Aorta (tissue), 5 donors: ENCODE data around the gene RBMS1. TPM values are rescaled to one million over a fixed set of nuclear protein-coding genes. Genes with fewer than 3 reads are reported as not detected.

Experiments used
- ATAC-seq: fragments of 200-7000 bp; cut with Tn5 transposase; one replicate; pipeline ENCODE4 v1.9.1; 2022; ENCODE audit warnings: moderate library complexity; ENCODE audit not compliant: low FRiP score
- DNase-seq, 2 donors: peaks; one replicate each; pipeline ENCODE4 v3.0.0-alpha.2; 2020
- H3K27ac ChIP-seq, 2 donors: one replicate each; pipeline ENCODE4 v1.5.1; 2013; ENCODE audit warnings: low read length in 2 of 2, mild to moderate bottlenecking in 2 of 2, moderate library complexity in 2 of 2, control low read depth in 1 of 2, inconsistent platforms in 1 of 2, low read depth in 1 of 2
- H3K27me3 ChIP-seq, 2 donors: one replicate each; pipeline ENCODE4 v1.6.1; 2013; ENCODE audit warnings: control low read depth in 1 of 2, low read length in 1 of 2, mild to moderate bottlenecking in 1 of 2, moderate library complexity in 1 of 2; ENCODE audit not compliant: insufficient read depth in 2 of 2, control insufficient read depth in 1 of 2
- H3K36me3 ChIP-seq, 2 donors: one replicate each; pipeline ENCODE4 v1.6.1; 2013; ENCODE audit warnings: control low read depth in 1 of 2, low read length in 1 of 2, mild to moderate bottlenecking in 1 of 2; ENCODE audit not compliant: insufficient read depth in 2 of 2, control insufficient read depth in 1 of 2
- H3K4me1 ChIP-seq, 2 donors: one replicate each; pipeline ENCODE4 v1.6.1; 2013; ENCODE audit warnings: low read length in 2 of 2, control low read depth in 1 of 2, mild to moderate bottlenecking in 1 of 2, moderate library complexity in 1 of 2; ENCODE audit not compliant: insufficient read depth in 2 of 2, control insufficient read depth in 1 of 2
- H3K4me3 ChIP-seq, 2 donors: one replicate each; pipeline ENCODE4 v1.5.1; 2013; ENCODE audit warnings: low read length in 2 of 2, control low read depth in 1 of 2, mild to moderate bottlenecking in 1 of 2
- H3K9me3 ChIP-seq: one replicate; pipeline ENCODE4 v1.6.1; 2013; ENCODE audit warnings: mild to moderate bottlenecking, low read length; ENCODE audit not compliant: control insufficient read depth
- WGBS, 2 donors: extraction: QIAGEN DNeasy Blood & Tissue Kit; methylation state at CpG; one replicate each; pipeline ENCODE4 v1.1.7; 2013; 5-methylcytosine and 5-hydroxymethylcytosine counted together
- intact Hi-C, 2 donors: fragments of 100-400 bp; cut with DNase I; formaldehyde crosslinking; loops; one replicate each; pipeline versions ENCODE4 v1.14.2 to v1.15.0; 2022
- polyA plus RNA-seq, 2 donors: library from polyadenylated mRNA; stranded (reverse); fragments of 200-250 nt; gene quantifications; one replicate each; pipeline ENCODE4 v1.2.3, GENCODE V29; 2013
- total RNA-seq, 2 donors: library from RNA; stranded (reverse); fragmentation: NEBNext Ultra II Directional; extraction: Animal tissue kit (Norgen Biotek cat#: 25700); gene quantifications; one replicate each; pipeline ENCODE4 v1.2.1, GENCODE V29; 2021
- donor health status: healthy with polysubstance abuse.
- donor health status: Bipolar disorder and iron deficiency.
- donor health status: DM: no; HTN: no; CAD: no.
- donor health status: DM: no; HTN: no; CAD: no.
- donor health status: DM: yes; HTN: yes; CAD: no.

RBMS1 gene
- total and polyA plus RNA-seq, 4 donors, result 32.8 to 146 (median 99.3) TPM

GRCh38 chr2:160271171-160272086 is 222.2 kb downstream of the RBMS1 start:
- Histone ChIP-seq H3K4me1 (no peaks in the 10 kb centered on the region), H3K9me3 (no peaks in the 10 kb centered on the region), H3K36me3 (peaks cover 0 to 3% of the 10 kb centered on the region in 2 donors), H3K27ac (peak overlapping the region; percentile 92 to 93), H3K4me3 (no peak overlapping the region), H3K27me3 (no peaks in the 10 kb centered on the region)
- intact Hi-C loops, result loop anchor here in 1 of 2 donors (5.0 kb wide), 1 partner anchor 46 kb away; no protein-coding TSS in a partner anchor
- ATAC-seq, result no peak
- 52 to 53% methylated on average over 21 of the region's 21 CpGs for WGBS, 2 donors
- no peak for DNase-seq

GRCh38 chr2:160270571-160271113 is 223.0 kb downstream of the RBMS1 start:
- no peaks in the 10 kb centered on the region for H3K9me3 ChIP-seq
- H3K4me1 ChIP-seq, result no peaks in the 10 kb centered on the region
- 25 to 31% methylated on average over 15 of the region's 15 CpGs for WGBS, 2 donors
- H3K4me3 ChIP-seq, result no peak overlapping the region
- intact Hi-C loops, result loop anchor here in 1 of 2 donors (1.0 to 5.0 kb wide), 2 partner anchors 47 to 223 kb away; partner anchors contain the start of gene RBMS1
- peak; percentile 62 for ATAC-seq
- H3K27ac ChIP-seq, result peak overlapping the region; percentile 92 to 93
- H3K27me3 ChIP-seq, result no peaks in the 10 kb centered on the region
- peak; percentile 49 to 73 for DNase-seq
- no peaks in the 10 kb centered on the region for H3K36me3 ChIP-seq

- H3K27ac ChIP-seq, result peak overlapping the region; percentile 92 to 93
- no peaks in the 10 kb centered on the region for H3K9me3 ChIP-seq
- peak; percentile 94 for ATAC-seq
- H3K4me3 ChIP-seq, result peak overlapping the region; percentile 29 to 36
- DNase-seq, result peak; percentile 92 to 96
- no peaks in the 10 kb centered on the region for H3K27me3 ChIP-seq
- WGBS, 2 donors, result 0 to 1% methylated on average over 53 of the region's 53 CpGs
- H3K4me1 ChIP-seq, result no peaks in the 10 kb centered on the region
- H3K36me3 ChIP-seq, result no peaks in the 10 kb centered on the region
- intact Hi-C loops, result loop anchor here in 1 of 2 donors (1.0 to 10.0 kb wide), 3 partner anchors 47 to 223 kb away; partner anchors contain the start of gene RBMS1
These were observed 223.6 kb downstream of the RBMS1 start for GRCh38 chr2:160269803-160270570.

GRCh38 chr2:160269365-160269764 is 224.2 kb downstream of the RBMS1 start:
- ATAC-seq, result peak; percentile 3
- Histone ChIP-seq H3K4me1 (no peaks in the 10 kb centered on the region), H3K4me3 (no peak overlapping the region), H3K27me3 (no peaks in the 10 kb centered on the region), H3K9me3 (no peaks in the 10 kb centered on the region), H3K36me3 (no peaks in the 10 kb centered on the region), H3K27ac (peak overlapping the region in 1 of 2 donors; percentile 93)
- intact Hi-C loops, result loop anchor here in 1 of 2 donors (10.0 kb wide), 1 partner anchor 55 kb away; no protein-coding TSS in a partner anchor
- WGBS, 2 donors, result 15 to 21% methylated on average over 4 of the region's 4 CpGs
- DNase-seq, result no peak

- intact Hi-C loops, result loop anchor here in 1 of 2 donors (10.0 kb wide), 1 partner anchor 53 kb away; no protein-coding TSS in a partner anchor
- Histone ChIP-seq H3K27ac (no peak overlapping the region), H3K4me1 (no peaks in the 10 kb centered on the region), H3K27me3 (no peaks in the 10 kb centered on the region), H3K4me3 (no peak overlapping the region), H3K36me3 (no peaks in the 10 kb centered on the region), H3K9me3 (no peaks in the 10 kb centered on the region)
- ATAC-seq, result no peak
- no peak for DNase-seq
- 29 to 53% methylated on average over 2 of the region's 2 CpGs for WGBS, 2 donors
These were observed 225.3 kb downstream of the RBMS1 start for GRCh38 chr2:160268151-160268781.

- 6 to 7% methylated on average over 1 of the region's 1 CpG for WGBS, 2 donors
- Histone ChIP-seq H3K4me1 (no peaks in the 10 kb centered on the region), H3K9me3 (no peaks in the 10 kb centered on the region), H3K4me3 (no peak overlapping the region), H3K27me3 (no peaks in the 10 kb centered on the region), H3K27ac (no peak overlapping the region), H3K36me3 (no peaks in the 10 kb centered on the region)
- ATAC-seq (no peak), DNase-seq (no peak)
- intact Hi-C loops, result loop anchor here in 1 of 2 donors (10.0 kb wide), 1 partner anchor 53 kb away; no protein-coding TSS in a partner anchor
These were observed 225.9 kb downstream of the RBMS1 start for GRCh38 chr2:160267692-160268091.

GRCh38 chr2:160267022-160267421 is 226.6 kb downstream of the RBMS1 start:
- Histone ChIP-seq H3K27ac (no peak overlapping the region), H3K9me3 (no peaks in the 10 kb centered on the region), H3K27me3 (no peaks in the 10 kb centered on the region), H3K4me3 (no peak overlapping the region), H3K36me3 (no peaks in the 10 kb centered on the region), H3K4me1 (no peaks in the 10 kb centered on the region)
- ATAC-seq (no peak), DNase-seq (no peak)
- WGBS, 2 donors, result 95% methylated on average over 4 of the region's 4 CpGs
- intact Hi-C loops, result loop anchor here in 1 of 2 donors (10.0 kb wide), 1 partner anchor 52 kb away; no protein-coding TSS in a partner anchor
